HG03135 (cell line): ENCODE data around the gene PPM1A.

ENCODE experiments used
- ATAC-seq: cut with Tn5 transposase; IDR thresholded peaks from one replicate; pipeline ENCODE4 v1.9.1; 2021; ENCODE audit warnings: mild to moderate bottlenecking, moderate library complexity; ENCODE audit not compliant: unreplicated experiment

The PPM1A gene

GRCh38 chr14:60257865-60258264 lies 8.8 kb downstream of the PPM1A start:
- ATAC-seq: no peak

- no peak for ATAC-seq
Measured at GRCh38 chr14:60265163-60265562, 16.1 kb downstream of the PPM1A start.

- ATAC-seq: no peak
Measured at GRCh38 chr14:60266021-60266937, 17.3 kb downstream of the PPM1A start.

GRCh38 chr14:60272177-60272576 lies 23.2 kb downstream of the PPM1A start:
- no peak for ATAC-seq

GRCh38 chr14:60273956-60274355 lies 24.9 kb downstream of the PPM1A start:
- ATAC-seq: no peak

- ATAC-seq: no peak
Measured at GRCh38 chr14:60274448-60274847, 25.4 kb downstream of the PPM1A start.

GRCh38 chr14:60275932-60276331 lies 26.9 kb downstream of the PPM1A start:
- ATAC-seq: no peak

GRCh38 chr14:60276347-60276746 lies 27.3 kb downstream of the PPM1A start:
- no peak for ATAC-seq

GRCh38 chr14:60277605-60278190 lies 28.7 kb downstream of the PPM1A start:
- ATAC-seq: no peak

GRCh38 chr14:60278350-60278749 lies 29.3 kb downstream of the PPM1A start:
- ATAC-seq: no peak

- ATAC-seq: no peak
Measured at GRCh38 chr14:60287452-60287851, 38.4 kb downstream of the PPM1A start.

GRCh38 chr14:60288279-60288678 lies 39.3 kb downstream of the PPM1A start:
- ATAC-seq: no peak

- no peak for ATAC-seq
Measured at GRCh38 chr14:60294411-60295069, 45.5 kb downstream of the PPM1A start.

- no peak for ATAC-seq
Measured at GRCh38 chr14:60300019-60300418, 51.0 kb downstream of the PPM1A start.

- ATAC-seq: no peak
Measured at GRCh38 chr14:60301685-60302084, 52.7 kb downstream of the PPM1A start.

GRCh38 chr14:60302663-60303062 lies 53.6 kb downstream of the PPM1A start:
- no peak for ATAC-seq

GRCh38 chr14:60303745-60304144 lies 54.7 kb downstream of the PPM1A start:
- no peak for ATAC-seq

- no peak for ATAC-seq
Measured at GRCh38 chr14:60304509-60304908, 55.5 kb downstream of the PPM1A start.

GRCh38 chr14:60309867-60310552 lies 61.0 kb downstream of the PPM1A start:
- ATAC-seq: no peak

GRCh38 chr14:60311417-60311816 lies 62.4 kb downstream of the PPM1A start:
- ATAC-seq: no peak

- ATAC-seq: no peak
Measured at GRCh38 chr14:60313093-60313492, 64.1 kb downstream of the PPM1A start.
